ENCODE data around the gene ZNF331. TPM values are rescaled to one million over a fixed set of nuclear protein-coding genes. Genes with fewer than 3 reads are reported as not detected.

ZNF331 gene
- total RNA-seq, 4 donors from 2014 or later: 17.6 to 28.0 (median 24.0) TPM

DNA sequence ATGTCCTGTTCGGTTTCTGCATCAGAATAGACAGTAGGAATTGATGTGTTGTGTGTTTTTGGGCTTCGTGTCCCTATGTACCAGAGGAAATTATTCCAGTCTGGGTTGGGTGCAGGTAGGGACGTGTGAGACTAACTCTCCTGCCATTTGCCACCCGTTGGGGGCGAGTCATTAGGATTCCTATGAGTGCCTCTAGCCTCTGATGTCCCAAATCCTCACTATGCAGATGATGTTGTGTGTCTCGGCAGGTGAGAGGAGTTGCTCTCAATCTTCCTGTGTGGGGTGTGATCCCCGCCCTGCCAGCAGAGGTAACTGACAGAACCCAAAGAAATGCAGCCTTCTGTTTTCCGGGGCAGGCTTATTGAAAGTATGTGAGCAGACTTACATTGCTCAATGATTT, 31.2 kb upstream of the ZNF331 start:
- WGBS, 2 donors: 56 to 72% methylated on average over 8 of the region's 8 CpGs

DNA sequence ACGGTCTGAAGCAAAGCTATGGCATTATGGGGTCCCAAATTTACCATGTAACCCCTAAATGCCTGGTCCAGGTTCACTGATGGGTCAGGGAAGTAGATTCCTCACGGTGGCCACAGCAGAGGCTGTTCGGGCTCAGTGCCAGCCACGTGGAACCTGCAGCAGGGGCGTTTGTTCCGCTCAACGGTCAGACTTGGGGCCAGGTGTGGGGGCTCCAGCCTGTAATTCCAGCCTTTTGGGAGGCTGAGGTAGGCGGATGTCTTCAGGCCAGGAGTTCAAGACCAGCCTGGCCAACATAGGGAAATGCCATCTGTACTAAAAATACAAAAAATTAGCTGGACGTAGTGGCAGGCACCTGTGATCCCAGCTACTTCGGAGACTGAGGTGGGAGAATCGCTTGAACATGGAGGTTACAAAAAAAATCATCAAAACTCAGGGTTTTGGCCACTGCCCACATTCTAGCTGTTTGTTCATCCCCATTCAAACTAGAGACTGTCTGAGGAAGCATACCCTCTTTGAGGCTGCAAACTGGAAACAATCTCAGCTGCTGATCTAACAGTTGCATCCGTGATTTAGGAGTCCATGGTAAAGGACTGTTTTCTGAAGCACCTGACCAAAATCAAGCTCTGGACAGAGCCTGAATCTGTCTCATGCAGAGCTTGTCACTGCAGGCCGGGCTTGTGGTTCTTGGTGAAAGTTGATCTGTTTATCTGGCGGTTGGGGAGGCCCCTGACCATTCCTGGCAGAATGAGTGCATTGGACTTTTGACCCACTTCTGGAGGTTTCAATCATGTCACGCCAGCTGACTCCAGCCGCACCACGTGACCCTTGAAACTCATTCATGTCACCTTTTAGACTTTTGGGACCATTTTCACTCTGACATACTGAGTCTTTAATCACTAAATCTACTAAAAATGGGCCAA, 30.2 kb upstream of the ZNF331 start:
- intact Hi-C loops (cut with DNase I; ENCODE audit: low total_unique reads): no loop called here
- DNase-seq (ENCODE audit: low spot score in 2 of 2): no peak
- WGBS, 2 donors: 81 to 83% methylated on average over 17 of the region's 17 CpGs
- H3K4me3 ChIP-seq (ENCODE audit: low read depth, poor library complexity, severe bottlenecking): no peak overlapping the region
- TF ChIP-seq, protein P1, sequence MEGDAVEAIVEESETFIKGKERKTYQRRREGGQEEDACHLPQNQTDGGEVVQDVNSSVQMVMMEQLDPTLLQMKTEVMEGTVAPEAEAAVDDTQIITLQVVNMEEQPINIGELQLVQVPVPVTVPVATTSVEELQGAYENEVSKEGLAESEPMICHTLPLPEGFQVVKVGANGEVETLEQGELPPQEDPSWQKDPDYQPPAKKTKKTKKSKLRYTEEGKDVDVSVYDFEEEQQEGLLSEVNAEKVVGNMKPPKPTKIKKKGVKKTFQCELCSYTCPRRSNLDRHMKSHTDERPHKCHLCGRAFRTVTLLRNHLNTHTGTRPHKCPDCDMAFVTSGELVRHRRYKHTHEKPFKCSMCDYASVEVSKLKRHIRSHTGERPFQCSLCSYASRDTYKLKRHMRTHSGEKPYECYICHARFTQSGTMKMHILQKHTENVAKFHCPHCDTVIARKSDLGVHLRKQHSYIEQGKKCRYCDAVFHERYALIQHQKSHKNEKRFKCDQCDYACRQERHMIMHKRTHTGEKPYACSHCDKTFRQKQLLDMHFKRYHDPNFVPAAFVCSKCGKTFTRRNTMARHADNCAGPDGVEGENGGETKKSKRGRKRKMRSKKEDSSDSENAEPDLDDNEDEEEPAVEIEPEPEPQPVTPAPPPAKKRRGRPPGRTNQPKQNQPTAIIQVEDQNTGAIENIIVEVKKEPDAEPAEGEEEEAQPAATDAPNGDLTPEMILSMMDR (IDR thresholded peaks at IDR 0.05): no peak
- TF ChIP-seq POLR2A (IDR thresholded peaks at IDR 0.05): no peak

More for the DNA sequence above, 31.2 kb upstream of the ZNF331 start:
- no peak for DNase-seq (ENCODE audit: low spot score in 2 of 2)
- no peak for TF ChIP-seq POLR2A (IDR thresholded peaks at IDR 0.05)
- TF ChIP-seq, protein P1 (IDR thresholded peaks at IDR 0.05): no peak
- intact Hi-C loops (cut with DNase I; ENCODE audit: low total_unique reads): no loop called here
- no peak overlapping the region for H3K4me3 ChIP-seq (ENCODE audit: low read depth, poor library complexity, severe bottlenecking)

DNA sequence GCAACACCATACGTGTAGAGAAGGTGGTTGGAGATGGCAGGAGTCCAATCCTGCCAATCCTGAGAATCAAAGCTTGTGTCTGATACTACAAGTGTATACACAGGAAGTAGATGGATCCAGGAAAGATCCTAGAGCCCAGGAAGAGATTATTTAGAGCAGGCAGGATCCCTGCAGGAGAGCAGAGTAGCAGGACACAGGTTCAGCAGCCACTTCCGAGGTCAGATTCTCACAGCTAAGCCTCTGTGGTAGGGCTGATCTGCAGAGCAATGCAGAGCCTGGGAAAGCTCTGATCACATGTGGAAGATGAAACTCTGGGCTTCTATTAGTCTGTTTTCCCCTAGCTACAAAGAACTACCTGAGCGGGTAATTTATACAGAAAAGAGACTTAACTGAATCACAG, 28.5 kb upstream of the ZNF331 start:
- intact Hi-C loops (cut with DNase I; ENCODE audit: low total_unique reads): no loop called here
- 67 to 70% methylated on average over 3 of the region's 3 CpGs for WGBS, 2 donors
- TF ChIP-seq POLR2A (IDR thresholded peaks at IDR 0.05): no peak
- TF ChIP-seq, protein P1 (IDR thresholded peaks at IDR 0.05): no peak
- DNase-seq (ENCODE audit: low spot score in 2 of 2): no peak
- no peak overlapping the region for H3K4me3 ChIP-seq (ENCODE audit: low read depth, poor library complexity, severe bottlenecking)

DNA sequence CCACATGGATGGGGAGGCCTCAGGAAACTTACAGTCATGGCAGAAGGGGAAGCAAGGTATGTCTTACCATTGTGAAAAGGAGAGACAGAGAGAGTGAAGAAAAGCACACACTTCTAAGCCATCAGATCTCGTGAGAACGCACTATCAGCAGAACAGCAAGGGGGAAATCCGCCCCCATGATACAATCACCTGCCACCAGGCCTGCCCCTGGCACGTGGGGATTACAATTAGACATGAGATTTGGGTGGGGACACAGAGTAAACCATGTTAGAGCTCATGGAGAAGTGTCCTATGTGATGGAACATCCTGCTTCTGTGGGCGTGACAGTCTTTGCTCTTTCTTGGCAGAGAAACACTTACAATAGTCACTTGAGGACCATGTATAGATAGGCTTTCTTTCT, 28.1 kb upstream of the ZNF331 start:
- intact Hi-C loops (cut with DNase I; ENCODE audit: low total_unique reads): no loop called here
- WGBS, 2 donors: 72% methylated on average over 5 of the region's 5 CpGs
- TF ChIP-seq, protein P1 (IDR thresholded peaks at IDR 0.05): no peak
- no peak for TF ChIP-seq POLR2A (IDR thresholded peaks at IDR 0.05)
- no peak overlapping the region for H3K4me3 ChIP-seq (ENCODE audit: low read depth, poor library complexity, severe bottlenecking)
- no peak for DNase-seq (ENCODE audit: low spot score in 2 of 2)

DNA sequence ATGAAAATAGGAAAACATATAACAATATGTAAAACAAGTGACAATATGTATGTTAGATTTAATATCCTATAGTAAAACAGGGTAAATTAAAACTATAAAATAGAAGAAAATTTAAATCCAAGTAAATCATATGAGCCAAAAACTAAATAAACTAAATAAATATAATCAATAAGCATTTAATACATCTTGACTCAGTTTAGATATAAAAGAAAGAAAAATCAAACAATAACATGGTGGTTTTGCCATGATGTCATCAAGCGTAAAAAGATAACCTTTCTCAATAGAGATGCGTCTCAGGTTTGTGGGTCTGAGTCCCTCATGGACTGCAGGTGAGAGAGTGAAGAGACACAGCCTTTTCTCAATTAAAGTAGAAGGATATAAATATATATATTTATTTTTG, 26.6 kb upstream of the ZNF331 start:
- TF ChIP-seq, protein P1 (IDR thresholded peaks at IDR 0.05): no peak
- no peak for TF ChIP-seq POLR2A (IDR thresholded peaks at IDR 0.05)
- WGBS, 2 donors: 97 to 100% methylated on average over 2 of the region's 2 CpGs
- no peak for DNase-seq (ENCODE audit: low spot score in 2 of 2)
- H3K4me3 ChIP-seq (ENCODE audit: low read depth, poor library complexity, severe bottlenecking): no peak overlapping the region
- intact Hi-C loops (cut with DNase I; ENCODE audit: low total_unique reads): no loop called here

All from lower leg skin (tissue), 4 donors.